ENCODE measurements around the gene CABLES1.

DNA sequence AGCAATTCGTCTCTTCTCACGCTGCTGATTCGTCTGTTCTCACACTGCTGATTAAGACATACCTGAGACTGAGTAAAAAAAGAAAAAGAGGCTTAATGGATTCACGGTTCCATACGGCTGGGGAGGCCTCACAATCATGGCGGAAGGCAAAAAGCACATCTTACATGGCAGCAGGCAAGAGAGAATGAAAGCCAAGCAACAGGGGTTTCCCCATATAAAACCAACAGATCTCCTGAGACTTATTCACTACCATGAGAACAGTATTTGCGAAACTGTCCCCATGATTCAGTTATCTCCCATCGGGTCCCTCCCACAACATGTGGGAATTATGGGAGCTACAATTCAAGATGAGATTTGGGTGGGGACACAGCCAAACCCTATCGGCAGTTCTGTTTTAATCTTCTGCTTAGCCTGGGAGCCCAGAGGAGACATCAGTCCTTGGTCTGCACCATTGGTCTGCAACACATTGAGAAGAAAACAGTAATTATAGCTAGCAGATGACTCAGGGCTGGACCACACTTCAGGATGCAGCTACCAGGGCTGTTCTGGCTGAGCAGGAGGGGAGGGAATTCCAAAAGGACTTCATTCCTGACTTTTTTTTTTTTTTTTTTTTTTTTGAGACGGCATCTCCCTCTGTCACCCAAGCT is 69.4 kb downstream of the CABLES1 start:
- TF ChIP-seq, protein P1, sequence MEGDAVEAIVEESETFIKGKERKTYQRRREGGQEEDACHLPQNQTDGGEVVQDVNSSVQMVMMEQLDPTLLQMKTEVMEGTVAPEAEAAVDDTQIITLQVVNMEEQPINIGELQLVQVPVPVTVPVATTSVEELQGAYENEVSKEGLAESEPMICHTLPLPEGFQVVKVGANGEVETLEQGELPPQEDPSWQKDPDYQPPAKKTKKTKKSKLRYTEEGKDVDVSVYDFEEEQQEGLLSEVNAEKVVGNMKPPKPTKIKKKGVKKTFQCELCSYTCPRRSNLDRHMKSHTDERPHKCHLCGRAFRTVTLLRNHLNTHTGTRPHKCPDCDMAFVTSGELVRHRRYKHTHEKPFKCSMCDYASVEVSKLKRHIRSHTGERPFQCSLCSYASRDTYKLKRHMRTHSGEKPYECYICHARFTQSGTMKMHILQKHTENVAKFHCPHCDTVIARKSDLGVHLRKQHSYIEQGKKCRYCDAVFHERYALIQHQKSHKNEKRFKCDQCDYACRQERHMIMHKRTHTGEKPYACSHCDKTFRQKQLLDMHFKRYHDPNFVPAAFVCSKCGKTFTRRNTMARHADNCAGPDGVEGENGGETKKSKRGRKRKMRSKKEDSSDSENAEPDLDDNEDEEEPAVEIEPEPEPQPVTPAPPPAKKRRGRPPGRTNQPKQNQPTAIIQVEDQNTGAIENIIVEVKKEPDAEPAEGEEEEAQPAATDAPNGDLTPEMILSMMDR (IDR thresholded peaks at IDR 0.05), result no peak
- no peak for TF ChIP-seq POLR2A (IDR thresholded peaks at IDR 0.05)

Data from uterus (tissue), 2 donors.